GM19351 (cell line): ENCODE measurements around the gene ZNF230.
A peak's percentile ranks its signal among the peaks of the same experiment; 100 is the strongest.

Experiments
- ATAC-seq: cut with Tn5 transposase; IDR thresholded peaks from one replicate; pipeline ENCODE4 v1.9.1; 2021; ENCODE audit warnings: mild to moderate bottlenecking, moderate library complexity; ENCODE audit not compliant: unreplicated experiment

The ZNF230 gene

GRCh38 chr19:44002566-44003460 is at the start of gene ZNF230:
Gene ZNF230, plus strand, starts transcription at chr19:44002957. Its CDS starts 4,122 bp downstream, at chr19:44007079.
- ATAC-seq, result peak; percentile 88

GRCh38 chr19:43956827-43957226 is 45.9 kb upstream of the ZNF230 start:
- no peak for ATAC-seq

- no peak for ATAC-seq
Measured at GRCh38 chr19:43957891-43958290, 44.9 kb upstream of the ZNF230 start.

GRCh38 chr19:43960411-43960810 is 42.3 kb upstream of the ZNF230 start:
- ATAC-seq, result no peak

GRCh38 chr19:43966079-43966694 is 36.6 kb upstream of the ZNF230 start:
- no peak for ATAC-seq

GRCh38 chr19:43976732-43977131 is 26.0 kb upstream of the ZNF230 start:
- no peak for ATAC-seq

GRCh38 chr19:43983544-43983911 is 19.2 kb upstream of the ZNF230 start:
- ATAC-seq, result peak; percentile 20

GRCh38 chr19:43983912-43984686 is 18.7 kb upstream of the ZNF230 start, which contains the start of gene ZNF155:
Gene ZNF155, plus strand, starts transcription at chr19:43984188. Its CDS starts 4,356 bp downstream, at chr19:43988544.
- peak; percentile 89 for ATAC-seq

- no peak for ATAC-seq
Measured at GRCh38 chr19:43984687-43985000, 18.1 kb upstream of the ZNF230 start.

GRCh38 chr19:43997631-43998290 is 5.0 kb upstream of the ZNF230 start:
- ATAC-seq, result no peak

GRCh38 chr19:44002212-44002565 is 568 bp upstream of the ZNF230 start:
- ATAC-seq, result no peak

- ATAC-seq, result peak; percentile 37
Measured at GRCh38 chr19:44003461-44004009, 778 bp downstream of the ZNF230 start.

GRCh38 chr19:44005973-44006372 is 3.2 kb downstream of the ZNF230 start:
- no peak for ATAC-seq

- no peak for ATAC-seq
Measured at GRCh38 chr19:44007473-44007872, 4.7 kb downstream of the ZNF230 start.

- ATAC-seq, result no peak
Measured at GRCh38 chr19:44010468-44010867, 7.7 kb downstream of the ZNF230 start.

- ATAC-seq, result no peak
Measured at GRCh38 chr19:44019498-44019897, 16.7 kb downstream of the ZNF230 start.

GRCh38 chr19:44021221-44021620 is 18.5 kb downstream of the ZNF230 start:
- ATAC-seq, result no peak

GRCh38 chr19:44024900-44025216 is 22.1 kb downstream of the ZNF230 start:
- ATAC-seq, result no peak

GRCh38 chr19:44025217-44025936 is 22.6 kb downstream of the ZNF230 start, which contains the start of gene ZNF222:
Gene ZNF222, plus strand, starts transcription at chr19:44025379. Its CDS starts 58 bp downstream, at chr19:44025437.
- peak; percentile 93 for ATAC-seq

GRCh38 chr19:44026622-44027021 is 23.9 kb downstream of the ZNF230 start:
- no peak for ATAC-seq
